Lower leg skin (tissue), 3 donors: ENCODE data around the gene GGT5.

Experiments
- POLR2A ChIP-seq, 2 donors: fragments of 450-650 bp; IDR thresholded peaks; one replicate each; pipeline ENCODE4 v1.6.1; 2016 to 2017; ENCODE audit warnings: antibody characterized with exemption in 2 of 2, mild to moderate bottlenecking in 1 of 2, moderate library complexity in 1 of 2
- TF ChIP-seq, protein P1 (sequence below), 3 donors: fragments of 450-650 bp; IDR thresholded peaks; one replicate each; pipeline ENCODE4 v1.5.1; 2016; ENCODE audit warnings: antibody characterized with exemption in 3 of 3, mild to moderate bottlenecking in 3 of 3, moderate library complexity in 2 of 3

DNA sequence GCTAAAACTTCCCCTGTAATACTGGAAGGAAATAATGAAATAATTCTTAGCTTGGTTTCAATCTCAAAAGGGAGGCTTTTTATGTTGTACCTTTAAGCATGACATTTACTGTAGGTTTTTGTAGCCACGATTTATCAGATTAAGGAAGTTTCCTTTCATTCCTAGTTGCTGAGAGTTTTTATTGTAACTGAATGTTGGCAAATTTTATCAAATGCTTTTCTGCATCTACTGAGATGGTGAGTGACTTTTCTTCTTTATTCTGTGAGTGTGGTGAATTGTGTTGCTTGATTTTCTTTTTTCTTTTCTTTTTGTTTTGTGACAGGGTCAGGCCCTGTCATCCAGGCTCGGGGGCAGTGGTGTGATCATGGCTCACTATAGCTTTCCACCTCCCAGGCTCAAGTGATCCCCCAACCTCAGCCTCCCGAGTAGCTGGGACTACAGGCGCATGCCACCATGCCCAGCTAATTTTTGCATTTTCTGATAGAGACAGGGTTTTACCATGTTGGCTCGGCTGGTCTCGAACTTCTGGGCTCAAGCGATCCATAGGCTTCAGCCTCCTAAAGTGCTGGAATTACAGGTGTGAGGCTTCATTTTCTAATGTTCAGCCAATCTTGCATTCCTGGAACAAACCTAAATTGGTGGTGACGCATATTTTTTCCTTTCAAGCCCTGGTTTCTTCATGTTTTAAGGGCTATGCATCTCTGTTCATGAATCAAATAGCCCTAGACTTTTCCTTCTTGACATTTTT is 37.4 kb downstream of the GGT5 start:
- TF ChIP-seq, protein P1, sequence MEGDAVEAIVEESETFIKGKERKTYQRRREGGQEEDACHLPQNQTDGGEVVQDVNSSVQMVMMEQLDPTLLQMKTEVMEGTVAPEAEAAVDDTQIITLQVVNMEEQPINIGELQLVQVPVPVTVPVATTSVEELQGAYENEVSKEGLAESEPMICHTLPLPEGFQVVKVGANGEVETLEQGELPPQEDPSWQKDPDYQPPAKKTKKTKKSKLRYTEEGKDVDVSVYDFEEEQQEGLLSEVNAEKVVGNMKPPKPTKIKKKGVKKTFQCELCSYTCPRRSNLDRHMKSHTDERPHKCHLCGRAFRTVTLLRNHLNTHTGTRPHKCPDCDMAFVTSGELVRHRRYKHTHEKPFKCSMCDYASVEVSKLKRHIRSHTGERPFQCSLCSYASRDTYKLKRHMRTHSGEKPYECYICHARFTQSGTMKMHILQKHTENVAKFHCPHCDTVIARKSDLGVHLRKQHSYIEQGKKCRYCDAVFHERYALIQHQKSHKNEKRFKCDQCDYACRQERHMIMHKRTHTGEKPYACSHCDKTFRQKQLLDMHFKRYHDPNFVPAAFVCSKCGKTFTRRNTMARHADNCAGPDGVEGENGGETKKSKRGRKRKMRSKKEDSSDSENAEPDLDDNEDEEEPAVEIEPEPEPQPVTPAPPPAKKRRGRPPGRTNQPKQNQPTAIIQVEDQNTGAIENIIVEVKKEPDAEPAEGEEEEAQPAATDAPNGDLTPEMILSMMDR (IDR thresholded peaks at IDR 0.05): no peak
- TF ChIP-seq POLR2A (IDR thresholded peaks at IDR 0.05): no peak
